Measurements from ENCODE around the gene MGAT3.

Gene MGAT3

DNA sequence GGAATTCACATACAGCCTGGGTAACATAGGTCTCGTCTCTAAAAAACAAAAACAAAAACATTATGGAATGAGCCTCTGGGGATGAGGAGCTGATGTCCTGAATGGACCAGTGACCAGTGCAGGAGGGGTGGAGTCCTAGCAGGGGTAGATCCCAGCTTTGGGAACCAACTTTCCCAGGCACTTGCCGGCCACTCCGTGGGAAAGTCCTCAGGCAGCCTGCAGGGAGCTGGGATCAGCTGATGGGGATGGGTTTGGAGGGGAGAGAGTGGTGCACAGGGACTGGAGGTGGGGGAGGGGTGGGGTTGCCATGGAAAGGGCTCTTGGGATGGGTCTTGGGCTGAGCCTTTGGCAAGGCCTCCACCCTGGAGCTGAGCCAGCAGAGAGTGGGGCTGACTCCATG lies 19.1 kb downstream of the MGAT3 start:
- H3K4me3 ChIP-seq (replicated peaks; ENCODE audit: low read depth, low read length) = no peak overlapping the region
- TF ChIP-seq, protein P1, sequence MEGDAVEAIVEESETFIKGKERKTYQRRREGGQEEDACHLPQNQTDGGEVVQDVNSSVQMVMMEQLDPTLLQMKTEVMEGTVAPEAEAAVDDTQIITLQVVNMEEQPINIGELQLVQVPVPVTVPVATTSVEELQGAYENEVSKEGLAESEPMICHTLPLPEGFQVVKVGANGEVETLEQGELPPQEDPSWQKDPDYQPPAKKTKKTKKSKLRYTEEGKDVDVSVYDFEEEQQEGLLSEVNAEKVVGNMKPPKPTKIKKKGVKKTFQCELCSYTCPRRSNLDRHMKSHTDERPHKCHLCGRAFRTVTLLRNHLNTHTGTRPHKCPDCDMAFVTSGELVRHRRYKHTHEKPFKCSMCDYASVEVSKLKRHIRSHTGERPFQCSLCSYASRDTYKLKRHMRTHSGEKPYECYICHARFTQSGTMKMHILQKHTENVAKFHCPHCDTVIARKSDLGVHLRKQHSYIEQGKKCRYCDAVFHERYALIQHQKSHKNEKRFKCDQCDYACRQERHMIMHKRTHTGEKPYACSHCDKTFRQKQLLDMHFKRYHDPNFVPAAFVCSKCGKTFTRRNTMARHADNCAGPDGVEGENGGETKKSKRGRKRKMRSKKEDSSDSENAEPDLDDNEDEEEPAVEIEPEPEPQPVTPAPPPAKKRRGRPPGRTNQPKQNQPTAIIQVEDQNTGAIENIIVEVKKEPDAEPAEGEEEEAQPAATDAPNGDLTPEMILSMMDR (IDR thresholded peaks at IDR 0.05; ENCODE audit: low read length, missing control alignments) = no peak

DNA sequence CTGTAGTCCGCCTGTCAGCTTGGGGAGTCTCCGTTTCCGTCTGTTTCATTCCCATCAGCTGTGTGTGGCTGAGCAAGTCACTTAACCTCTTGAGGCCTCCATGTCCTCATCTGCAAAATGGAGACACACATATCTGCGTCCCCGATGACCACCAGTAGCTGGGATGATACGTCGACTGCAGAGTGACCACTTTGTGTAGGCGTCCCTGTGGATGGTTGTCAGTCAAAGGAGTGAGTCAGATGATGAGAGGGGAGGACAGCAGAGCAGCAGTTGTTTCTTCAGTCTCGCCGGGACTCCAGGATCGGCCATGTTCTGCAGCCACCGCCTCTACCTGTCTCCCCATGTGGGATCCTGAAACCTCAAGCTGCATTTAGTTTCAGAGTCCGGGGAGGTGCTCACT lies 19.9 kb downstream of the MGAT3 start:
- no peak for DNase-seq (ENCODE audit: low read depth)
- TF ChIP-seq, protein P1 (IDR thresholded peaks at IDR 0.05; ENCODE audit: low read length, missing control alignments) = no peak
- H3K4me3 ChIP-seq (replicated peaks; ENCODE audit: low read depth, low read length) = no peak overlapping the region

More for the DNA sequence above, 19.1 kb downstream of the MGAT3 start:
- DNase-seq (ENCODE audit: low read depth) = no peak

DNA sequence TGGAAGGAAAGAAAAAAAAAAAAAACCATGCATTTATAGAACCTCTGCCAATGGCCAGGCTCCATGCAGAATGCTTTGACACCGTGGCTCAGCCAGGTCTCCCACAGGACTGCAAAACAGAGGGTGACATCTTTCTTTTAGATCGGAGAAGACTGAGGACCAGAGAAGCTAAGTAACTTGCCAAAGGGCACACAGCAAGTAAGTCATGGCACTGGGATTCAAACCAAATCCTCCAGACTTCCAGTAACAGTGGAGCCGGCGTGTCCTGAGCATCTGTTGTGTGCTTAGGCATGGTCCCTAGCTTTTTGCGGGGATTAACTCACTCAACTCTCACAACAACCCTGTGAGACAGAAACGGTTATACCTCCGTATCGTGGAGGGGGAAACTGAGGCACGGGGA lies 20.7 kb downstream of the MGAT3 start:
- no peak for DNase-seq (ENCODE audit: low read depth)
- no peak overlapping the region for H3K4me3 ChIP-seq (replicated peaks; ENCODE audit: low read depth, low read length)
- TF ChIP-seq, protein P1 (IDR thresholded peaks at IDR 0.05; ENCODE audit: low read length, missing control alignments) = no peak

DNA sequence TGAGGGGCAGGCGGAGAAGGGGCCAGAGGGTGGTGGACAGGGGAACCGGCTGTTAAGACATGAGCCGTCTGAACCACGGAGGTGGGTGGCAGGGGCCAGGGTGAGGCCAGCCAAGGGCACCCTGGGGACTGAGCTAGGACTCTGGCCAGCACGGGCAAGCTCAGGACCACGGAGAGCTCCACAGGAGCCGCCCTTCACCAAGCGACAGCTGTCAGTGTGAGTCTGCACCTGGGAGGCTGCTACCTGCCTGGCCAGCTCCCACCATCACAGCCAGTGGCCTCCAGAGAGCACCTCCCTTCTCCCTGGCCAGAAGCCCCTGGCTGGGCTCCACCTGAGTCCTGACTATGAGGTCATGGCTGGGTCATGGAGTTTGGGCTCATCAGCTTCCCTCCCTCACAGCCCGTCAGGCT lies 21.6 kb downstream of the MGAT3 start:
- DNase-seq (ENCODE audit: low read depth) = no peak
- no peak overlapping the region for H3K4me3 ChIP-seq (replicated peaks; ENCODE audit: low read depth, low read length)
- TF ChIP-seq, protein P1 (IDR thresholded peaks at IDR 0.05; ENCODE audit: low read length, missing control alignments) = no peak

DNA sequence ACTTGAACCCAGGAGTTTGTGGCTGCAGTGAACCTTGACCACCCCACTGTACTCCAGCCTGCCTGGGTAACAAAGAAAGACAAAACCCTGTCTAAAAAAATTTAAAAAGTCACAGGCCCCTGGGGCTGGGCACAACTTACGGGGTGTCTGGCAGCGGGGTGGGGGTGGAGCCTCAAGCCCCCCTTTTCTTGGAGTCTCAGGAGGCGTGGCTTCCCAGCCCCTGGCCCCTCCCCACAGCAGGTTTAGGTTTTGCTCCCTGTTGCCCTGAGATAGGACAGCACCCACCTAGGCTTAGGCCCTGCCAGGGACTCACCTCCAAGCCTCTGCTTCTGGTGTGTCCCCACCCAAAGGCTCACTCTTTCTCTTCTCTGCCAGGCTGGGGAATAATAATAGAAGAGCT lies 22.4 kb downstream of the MGAT3 start:
- TF ChIP-seq, protein P1 (IDR thresholded peaks at IDR 0.05; ENCODE audit: low read length, missing control alignments) = no peak
- no peak overlapping the region for H3K4me3 ChIP-seq (replicated peaks; ENCODE audit: low read depth, low read length)
- no peak for DNase-seq (ENCODE audit: low read depth)

DNA sequence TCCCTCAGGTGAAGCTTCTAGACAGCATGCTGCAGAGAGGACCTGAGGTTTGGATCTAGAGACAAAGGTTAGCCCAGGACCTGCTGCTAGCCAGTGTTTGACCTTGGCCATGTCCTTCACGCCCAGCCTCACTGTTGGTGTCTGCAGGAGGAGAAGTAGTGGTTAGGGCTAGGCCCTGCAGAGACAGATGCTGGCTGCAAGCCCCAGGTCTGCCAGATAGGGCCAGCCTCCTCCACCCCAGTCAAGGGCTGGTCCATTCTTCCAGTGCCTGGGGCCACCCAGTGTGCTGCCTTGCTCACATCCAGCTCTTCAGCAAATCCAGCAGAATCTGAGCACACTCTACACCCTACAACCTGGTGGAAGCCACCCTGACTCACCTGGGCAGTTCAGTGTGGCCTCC lies 23.7 kb downstream of the MGAT3 start:
- TF ChIP-seq, protein P1 (IDR thresholded peaks at IDR 0.05; ENCODE audit: low read length, missing control alignments) = no peak
- no peak for DNase-seq (ENCODE audit: low read depth)
- H3K4me3 ChIP-seq (replicated peaks; ENCODE audit: low read depth, low read length) = no peak overlapping the region

DNA sequence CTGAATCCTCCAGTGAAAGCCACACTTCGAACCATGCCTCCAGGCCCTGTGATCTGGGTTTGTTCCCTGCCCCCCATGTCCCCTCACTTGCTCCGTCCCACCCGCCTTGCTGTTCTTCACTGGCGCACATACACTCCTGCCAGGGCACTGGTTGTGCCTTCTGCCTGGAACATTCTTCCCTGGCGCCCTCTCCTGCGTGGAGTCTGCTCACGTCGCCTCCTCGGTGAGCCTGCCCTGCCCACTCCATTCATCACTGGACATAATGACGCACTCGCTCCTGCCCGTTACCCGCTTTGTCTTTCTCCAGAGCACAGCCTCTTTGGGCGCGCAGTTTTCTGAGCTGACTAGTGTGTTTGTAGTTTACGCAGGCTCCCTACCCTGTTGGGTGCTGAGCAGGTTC lies 24.2 kb downstream of the MGAT3 start:
- TF ChIP-seq, protein P1 (IDR thresholded peaks at IDR 0.05; ENCODE audit: low read length, missing control alignments) = no peak
- no peak overlapping the region for H3K4me3 ChIP-seq (replicated peaks; ENCODE audit: low read depth, low read length)
- no peak for DNase-seq (ENCODE audit: low read depth)
